WTC11 (cell line): Measurements from ENCODE around the gene GRK1. TPM values are rescaled to one million over a fixed set of nuclear protein-coding genes. Genes with fewer than 3 reads are reported as not detected.

Source experiments
- ATAC-seq: fragments of 200-7000 bp; cut with Tn5 transposase; 2 replicates; pipeline ENCODE4 v1.10.0; 2021; ENCODE audit warnings: mild to moderate bottlenecking, moderate library complexity
- CTCF ChIA-PET: fragments of 300-600 bp; sonication (Branson Sonifier 250); formaldehyde crosslinking; loops from one replicate; lab custom pipeline; 2021; ENCODE audit warnings: antibody characterized with exemption; lab: Charles Lee
- POLR2A ChIA-PET: fragments of 350-600 bp; sonication (Branson Sonifier 250); formaldehyde crosslinking; loops from one replicate; lab custom pipeline; 2021; ENCODE audit warnings: antibody characterized with exemption; lab: Charles Lee
- DNase-seq: peaks from one replicate; pipeline ENCODE4 v3.0.0; 2021; ENCODE audit warnings: low spot score
- H3K27ac Mint-ChIP-seq: 2 replicates; pipeline ENCODE4 v1.8.0; 2021; ENCODE audit warnings: mixed read lengths
- H3K27me3 Mint-ChIP-seq: 2 replicates; pipeline ENCODE4 v1.8.0; 2021; ENCODE audit warnings: low read depth, mild to moderate bottlenecking, moderate library complexity, mixed read lengths
- H3K36me3 Mint-ChIP-seq: 2 replicates; pipeline ENCODE4 v1.8.0; 2021; ENCODE audit warnings: mixed read lengths
- H3K4me1 Mint-ChIP-seq: 2 replicates; pipeline ENCODE4 v1.8.0; 2022; ENCODE audit warnings: mixed read lengths
- H3K4me3 Mint-ChIP-seq: 2 replicates; pipeline ENCODE4 v1.8.0; 2021; ENCODE audit warnings: mild to moderate bottlenecking, moderate library complexity, mixed read lengths
- H3K9me3 Mint-ChIP-seq: 2 replicates; pipeline ENCODE4 v1.8.0; 2021; ENCODE audit warnings: mixed read lengths
- ARID4B ChIP-seq: sonication (generic); formaldehyde crosslinking; IDR thresholded peaks from 2 replicates; pipeline ENCODE4 v1.8.0; 2023; ENCODE audit warnings: missing genetic modification reagents, mild to moderate bottlenecking, borderline replicate concordance
- CTCF ChIP-seq: fragments of 200-600 bp; IDR thresholded peaks from 2 replicates; pipeline ENCODE4 v1.8.0; 2022; ENCODE audit warnings: antibody characterized with exemption
- E2F5 ChIP-seq: sonication (generic); formaldehyde crosslinking; IDR thresholded peaks from 2 replicates; pipeline ENCODE4 v1.8.1; 2022; ENCODE audit warnings: mild to moderate bottlenecking, moderate library complexity, missing genetic modification reagents
- ERG ChIP-seq: fragments of 250-450 bp; sonication (Bioruptor Pico); IDR thresholded peaks from 2 replicates; pipeline ENCODE4 v1.8.0; 2021; ENCODE audit warnings: mild to moderate bottlenecking
- MAX ChIP-seq: sonication (generic); formaldehyde crosslinking; IDR thresholded peaks from 2 replicates; pipeline ENCODE4 v1.8.0; 2022; ENCODE audit warnings: mild to moderate bottlenecking, missing genetic modification reagents
- USF2 ChIP-seq: sonication (generic); formaldehyde crosslinking; IDR thresholded peaks from 2 replicates; pipeline ENCODE4 v1.8.1; 2023; ENCODE audit warnings: mild to moderate bottlenecking, missing genetic modification reagents, moderate library complexity
- ZNF121 ChIP-seq: sonication (generic); formaldehyde crosslinking; IDR thresholded peaks from 2 replicates; pipeline ENCODE4 v1.8.0; 2023; ENCODE audit warnings: missing genetic modification reagents
- ZNF281 ChIP-seq: sonication (generic); formaldehyde crosslinking; IDR thresholded peaks from 2 replicates; pipeline ENCODE4 v1.8.0; 2023; ENCODE audit warnings: mild to moderate bottlenecking, missing genetic modification reagents
- ZNF317 ChIP-seq: sonication (generic); formaldehyde crosslinking; IDR thresholded peaks from 2 replicates; pipeline ENCODE4 v1.8.1; 2023; ENCODE audit warnings: low read depth, mild to moderate bottlenecking, moderate library complexity, missing genetic modification reagents, borderline replicate concordance
- ZNF423 ChIP-seq: fragments of 250-450 bp; sonication (Bioruptor Pico); IDR thresholded peaks from 2 replicates; pipeline ENCODE4 v2.1.2; 2022; ENCODE audit warnings: mild to moderate bottlenecking, moderate library complexity
- ZNF425 ChIP-seq: fragments of 250-450 bp; sonication (Bioruptor Pico); conservative IDR thresholded peaks from 2 replicates; pipeline ENCODE4 v1.9.0; 2021; ENCODE audit warnings: mild to moderate bottlenecking
- ZNF512 ChIP-seq: sonication (generic); formaldehyde crosslinking; IDR thresholded peaks from 2 replicates; pipeline ENCODE4 v1.8.1; 2022; ENCODE audit warnings: missing genetic modification reagents, borderline replicate concordance
- ZSCAN18 ChIP-seq: fragments of 250-450 bp; sonication (Bioruptor Pico); IDR thresholded peaks from 2 replicates; pipeline ENCODE4 v2.1.2; 2022; ENCODE audit warnings: mild to moderate bottlenecking, moderate library complexity
- total RNA-seq: library from RNA; stranded (reverse); gene quantifications from 3 replicates; pipeline ENCODE4 v1.2.3, GENCODE V29; 2021

Gene GRK1
- total RNA-seq, 1 experiment from 2014 or later: 0.17 TPM

GRCh38 chr13:113653264-113654174 is 13.5 kb upstream of the GRK1 start:
- no peaks in the 10 kb centered on the region for H3K27me3 Mint-ChIP-seq
- no peak overlapping the region for H3K4me3 Mint-ChIP-seq
- H3K27ac Mint-ChIP-seq: peak overlapping the region; percentile 80; the same call in 1 of the 2 replicates
- DNase-seq: peak; percentile 7
- POLR2A ChIA-PET: no interaction called here
- H3K9me3 Mint-ChIP-seq: no peaks in the 10 kb centered on the region
- TF ChIP-seq ZNF423: peak; percentile 45; the same call in 1 of the 2 replicates
- TF ChIP-seq ZNF425 (CRISPR knock-in tag): no peak
- H3K4me1 Mint-ChIP-seq: no peaks in the 10 kb centered on the region; the same call in 1 of the 2 replicates
- CTCF ChIA-PET: no interaction called here
- no peak for ATAC-seq
- no peaks in the 10 kb centered on the region for H3K36me3 Mint-ChIP-seq

GRCh38 chr13:113654175-113654560 is 12.9 kb upstream of the GRK1 start:
- CTCF ChIA-PET: no interaction called here
- DNase-seq: peak; percentile 5
- Mint-ChIP-seq H3K27ac (peak overlapping the region; percentile 7; the same call in 1 of the 2 replicates), H3K27me3 (no peaks in the 10 kb centered on the region), H3K4me3 (no peak overlapping the region), H3K36me3 (no peaks in the 10 kb centered on the region), H3K4me1 (no peaks in the 10 kb centered on the region; the same call in 1 of the 2 replicates), H3K9me3 (no peaks in the 10 kb centered on the region)
- ATAC-seq: no peak
- POLR2A ChIA-PET: no interaction called here
- no peak for TF ChIP-seq USF2 (CRISPR knock-in tag)
- TF ChIP-seq MAX (CRISPR knock-in tag): no peak
- no peak for TF ChIP-seq ZNF281 (CRISPR knock-in tag)
- TF ChIP-seq ARID4B: no peak
- no peak for TF ChIP-seq ZNF317
- no peak for TF ChIP-seq CTCF
- no peak for TF ChIP-seq ERG (CRISPR knock-in tag)
- no peak for TF ChIP-seq ZNF121 (CRISPR knock-in tag)
- TF ChIP-seq ZSCAN18 (CRISPR knock-in tag): no peak
- no peak for TF ChIP-seq ZNF512 (CRISPR knock-in tag)
- TF ChIP-seq E2F5: no peak
